T-helper 22 cell (primary cell): ENCODE results near the gene RAB22A.
"Not testable (repeated sequence)": the region's sequence is repeated elsewhere in the genome, so short reads cannot be mapped to it uniquely, and the experiment has no call there.

Experiments used
- DNase-seq: peaks from one replicate; pipeline ENCODE4 v3.0.0-alpha.2; 2020; ENCODE audit warnings: low read depth

RAB22A gene

GRCh38 chr20:58389324-58389967 is 79.9 kb downstream of the RAB22A start:
- DNase-seq = no peak

- DNase-seq = no peak
These were observed 80.6 kb downstream of the RAB22A start for GRCh38 chr20:58389968-58390658.

GRCh38 chr20:58390659-58391035 is 81.1 kb downstream of the RAB22A start:
- no peak for DNase-seq

- DNase-seq = no peak
These were observed 82.8 kb downstream of the RAB22A start for GRCh38 chr20:58392286-58392685.

GRCh38 chr20:58393299-58393698 is 83.8 kb downstream of the RAB22A start:
- DNase-seq = no peak

GRCh38 chr20:58394801-58395200 is 85.3 kb downstream of the RAB22A start:
- DNase-seq = no peak

- no peak for DNase-seq
These were observed 86.1 kb downstream of the RAB22A start for GRCh38 chr20:58395604-58396003.

- no peak for DNase-seq
These were observed 87.9 kb downstream of the RAB22A start for GRCh38 chr20:58397429-58397828.

- no peak for DNase-seq
These were observed 88.7 kb downstream of the RAB22A start for GRCh38 chr20:58398254-58398653.

- DNase-seq = no peak
These were observed 90.4 kb downstream of the RAB22A start for GRCh38 chr20:58399926-58400325.

- no peak for DNase-seq
These were observed 91.6 kb downstream of the RAB22A start for GRCh38 chr20:58401162-58401561.

GRCh38 chr20:58402305-58402704 is 92.8 kb downstream of the RAB22A start:
- DNase-seq = no peak

- DNase-seq = no peak
These were observed 93.3 kb downstream of the RAB22A start for GRCh38 chr20:58402827-58403226.

- no peak for DNase-seq
These were observed 93.8 kb downstream of the RAB22A start for GRCh38 chr20:58403272-58403671.

GRCh38 chr20:58405504-58406291 is 96.2 kb downstream of the RAB22A start:
- DNase-seq = no peak

GRCh38 chr20:58406422-58407001 is 97.0 kb downstream of the RAB22A start:
- DNase-seq = no peak

- no peak for DNase-seq
These were observed 97.8 kb downstream of the RAB22A start for GRCh38 chr20:58407201-58407873.

- DNase-seq = no peak
These were observed 98.5 kb downstream of the RAB22A start for GRCh38 chr20:58407966-58408557.

- DNase-seq = no peak
These were observed 99.2 kb downstream of the RAB22A start for GRCh38 chr20:58408603-58409246.

- not testable (repeated sequence) for DNase-seq
These were observed 104.7 kb downstream of the RAB22A start for GRCh38 chr20:58414216-58414615.

- not testable (repeated sequence) for DNase-seq
These were observed 105.3 kb downstream of the RAB22A start for GRCh38 chr20:58414786-58415185.
